Measurements from ENCODE around the gene FNBP1. TPM values are rescaled to one million over a fixed set of nuclear protein-coding genes. Genes with fewer than 3 reads are reported as not detected.
"Not testable (repeated sequence)": the region's sequence is repeated elsewhere in the genome, so short reads cannot be mapped to it uniquely, and the experiment has no call there.

FNBP1 gene
- total RNA-seq, 6 experiments from 2014 or later: 34.7 to 40.6 (median 35.5) TPM

DNA sequence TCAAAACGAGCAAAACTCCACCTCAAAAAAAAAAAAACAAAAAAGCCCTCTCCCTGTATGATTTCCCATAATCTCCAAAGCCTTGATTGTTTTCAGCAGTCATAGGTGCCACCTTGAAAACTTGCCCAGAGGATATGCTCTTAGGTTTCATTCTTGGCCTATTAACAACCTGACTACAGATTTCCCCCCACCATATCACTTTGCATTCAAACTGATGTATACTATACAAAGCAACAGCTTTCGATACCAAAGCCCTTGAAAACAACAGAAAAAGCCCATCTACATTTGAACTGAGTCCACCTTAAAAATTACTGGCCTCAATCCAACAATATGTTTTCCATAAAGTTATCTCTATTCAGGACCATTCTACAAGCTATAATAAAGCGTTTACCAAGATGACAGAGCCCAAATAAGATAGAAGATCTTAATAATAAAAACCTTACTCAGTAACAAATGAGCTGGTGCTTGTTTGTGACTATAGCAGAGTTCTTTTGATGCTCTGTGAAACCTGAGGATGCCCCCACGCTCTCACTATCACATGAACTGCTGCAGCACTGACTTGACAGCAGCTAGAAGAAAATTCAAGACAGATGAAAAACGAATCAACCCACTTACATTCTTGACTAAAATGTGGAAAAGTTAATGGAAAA lies 44.4 kb downstream of the FNBP1 start:
- no peaks in the 10 kb centered on the region for H3K27me3 Mint-ChIP-seq (ENCODE audit: insufficient read depth)
- no peak overlapping the region for H3K4me3 Mint-ChIP-seq
- peak overlapping the region; percentile 82 for H3K27ac Mint-ChIP-seq
- no peak for TF ChIP-seq CTCF (IDR thresholded peaks at IDR 0.05)
- H3K4me1 Mint-ChIP-seq (ENCODE audit: low read depth): peaks cover 42% of the 10 kb centered on the region
- no peaks in the 10 kb centered on the region for H3K9me3 Mint-ChIP-seq
- H3K36me3 Mint-ChIP-seq (ENCODE audit: low read depth): peaks cover 11% of the 10 kb centered on the region; the same call in 1 of the 2 replicates
- DNase-seq: no peak

- H3K27me3 Mint-ChIP-seq (ENCODE audit: insufficient read depth); H3K9me3 Mint-ChIP-seq; DNase-seq; H3K27ac Mint-ChIP-seq; H3K4me3 Mint-ChIP-seq: not testable (repeated sequence)
- Mint-ChIP-seq H3K4me1 (ENCODE audit: low read depth) (peaks cover 42% of the 10 kb centered on the region), H3K36me3 (ENCODE audit: low read depth) (peaks cover 11% of the 10 kb centered on the region; the same call in 1 of the 2 replicates)
Measured at GRCh38 chr9:129997706-129998105, 45.3 kb downstream of the FNBP1 start.

- no peaks in the 10 kb centered on the region for H3K27me3 Mint-ChIP-seq (ENCODE audit: insufficient read depth)
- H3K4me3 Mint-ChIP-seq: no peak overlapping the region
- H3K4me1 Mint-ChIP-seq (ENCODE audit: low read depth): peaks cover 52% of the 10 kb centered on the region
- no peaks in the 10 kb centered on the region for H3K9me3 Mint-ChIP-seq
- no peak for TF ChIP-seq CTCF (IDR thresholded peaks at IDR 0.05)
- peaks cover 11% of the 10 kb centered on the region; the same call in 1 of the 2 replicates for H3K36me3 Mint-ChIP-seq (ENCODE audit: low read depth)
- DNase-seq: no peak
- H3K27ac Mint-ChIP-seq: peak overlapping the region; percentile 71
Measured at GRCh38 chr9:129996161-129996830, 46.7 kb downstream of the FNBP1 start.

DNA sequence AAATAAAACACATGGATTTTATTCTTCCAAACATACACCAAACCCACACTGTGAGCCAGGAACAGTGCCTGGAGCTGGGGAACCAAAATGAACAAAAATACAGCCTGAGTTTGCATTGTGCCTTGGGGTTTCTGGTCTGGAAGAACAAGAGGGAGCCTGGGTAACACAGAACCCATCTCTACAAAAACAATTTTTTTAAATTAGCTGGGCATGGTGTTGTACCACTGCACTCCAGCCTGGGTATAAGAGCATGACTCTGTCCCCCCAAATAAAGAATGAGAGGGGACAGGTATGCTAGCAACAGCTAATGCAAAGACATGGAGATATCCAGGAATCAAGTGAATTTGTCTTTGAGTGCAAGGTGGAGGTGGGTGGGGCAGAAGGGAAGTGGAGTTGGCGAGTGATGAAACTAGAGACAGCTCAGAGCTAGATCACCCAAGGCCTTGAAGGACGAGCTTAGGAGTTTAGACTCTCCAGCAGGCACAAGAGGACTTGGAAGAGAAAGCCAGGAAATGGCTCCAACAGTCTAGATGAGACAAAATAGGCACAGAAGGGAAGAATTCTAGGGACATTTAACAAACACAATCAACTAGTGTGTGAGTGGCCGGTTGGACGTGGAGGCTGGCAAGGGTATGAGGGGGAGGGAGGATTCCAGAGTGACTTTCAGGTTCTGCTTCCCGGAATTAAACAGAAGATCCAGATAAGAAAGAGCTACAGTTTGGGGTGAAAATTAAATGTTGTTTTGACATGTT lies 47.4 kb downstream of the FNBP1 start:
- Mint-ChIP-seq H3K36me3 (ENCODE audit: low read depth) (peaks cover 15% of the 10 kb centered on the region), H3K4me1 (ENCODE audit: low read depth) (peaks cover 59% of the 10 kb centered on the region), H3K4me3 (peak overlapping the region; percentile 25), H3K9me3 (no peaks in the 10 kb centered on the region), H3K27ac (peak overlapping the region; percentile 71), H3K27me3 (ENCODE audit: insufficient read depth) (no peaks in the 10 kb centered on the region)
- no peak for TF ChIP-seq CTCF (IDR thresholded peaks at IDR 0.05)
- DNase-seq: peak; percentile 25

DNA sequence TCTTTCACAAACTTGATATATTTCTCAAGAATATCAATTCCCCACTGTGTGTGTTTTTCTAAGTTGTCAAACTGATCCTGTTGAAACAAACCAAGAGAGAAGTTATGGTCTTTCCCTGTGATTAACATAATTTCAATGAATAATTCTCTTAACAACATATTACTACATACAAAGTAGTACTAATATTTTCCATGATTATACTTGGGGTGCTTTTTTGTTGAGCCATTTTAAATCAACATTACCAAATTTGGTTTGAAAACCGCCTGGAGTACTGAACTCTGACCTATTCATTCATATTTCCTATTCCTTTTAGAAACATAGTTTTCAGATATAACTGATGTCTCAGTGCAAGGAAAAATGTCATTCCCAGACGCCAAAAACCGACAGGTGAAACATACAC lies 48.1 kb downstream of the FNBP1 start:
- peaks cover 20% of the 10 kb centered on the region for H3K36me3 Mint-ChIP-seq (ENCODE audit: low read depth)
- no peaks in the 10 kb centered on the region for H3K9me3 Mint-ChIP-seq
- H3K27ac Mint-ChIP-seq: peak overlapping the region; percentile 8; the same call in 1 of the 2 replicates
- H3K27me3 Mint-ChIP-seq (ENCODE audit: insufficient read depth): no peaks in the 10 kb centered on the region
- DNase-seq: no peak
- H3K4me1 Mint-ChIP-seq (ENCODE audit: low read depth): peaks cover 66% of the 10 kb centered on the region
- no peak for TF ChIP-seq CTCF (IDR thresholded peaks at IDR 0.05)
- peak overlapping the region; percentile 22; the same call in 1 of the 2 replicates for H3K4me3 Mint-ChIP-seq

DNA sequence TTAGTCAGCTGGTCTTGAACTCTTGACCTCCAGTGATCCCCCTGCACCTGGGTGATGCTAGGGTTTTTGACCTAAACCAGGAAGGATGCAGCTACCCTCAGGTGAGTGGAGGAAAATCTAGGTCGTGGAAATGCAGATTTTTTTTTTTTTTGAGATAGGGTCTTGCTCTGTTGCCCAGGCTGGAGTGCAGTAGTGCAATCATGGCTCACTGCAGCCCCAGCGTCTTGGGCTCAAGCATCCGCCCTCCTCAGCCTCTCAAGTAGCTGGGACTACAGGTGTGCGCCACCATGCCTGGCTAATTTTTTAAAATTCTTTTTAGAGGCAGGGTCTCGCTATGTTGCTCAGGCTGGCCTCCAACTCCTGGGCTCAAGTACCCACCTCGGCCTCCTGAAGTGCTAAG lies 51.9 kb downstream of the FNBP1 start:
- not testable (repeated sequence) for DNase-seq; H3K9me3 Mint-ChIP-seq; H3K4me3 Mint-ChIP-seq; H3K27me3 Mint-ChIP-seq (ENCODE audit: insufficient read depth)
- H3K4me1 Mint-ChIP-seq (ENCODE audit: low read depth): peaks cover 58% of the 10 kb centered on the region
- peak overlapping the region; percentile 28; the same call in 1 of the 2 replicates for H3K27ac Mint-ChIP-seq
- H3K36me3 Mint-ChIP-seq (ENCODE audit: low read depth): peaks cover 14% of the 10 kb centered on the region
